Psoas muscle (tissue), 8 donors: ENCODE data around the gene CHRND. TPM values are rescaled to one million over a fixed set of nuclear protein-coding genes. Genes with fewer than 3 reads are reported as not detected.

Source experiments
- ATAC-seq, 4 donors: fragments of 200-7000 bp; cut with Tn5 transposase; one replicate each; pipeline ENCODE4 v1.9.1; 2020; ENCODE audit warnings: moderate library complexity in 3 of 4, mild to moderate bottlenecking in 2 of 4
- DNase-seq, 2 donors: peaks; one replicate each; pipeline ENCODE4 v3.0.0-alpha.2; 2020
- H3K27ac ChIP-seq: fragments of 200-600 bp; one replicate; pipeline ENCODE4 v1.8.0; 2022
- H3K27me3 ChIP-seq, 3 donors: fragments of 200-600 bp in 1 of 3; one replicate each; pipeline versions ENCODE4 v1.6.1 to v1.8.0; 2013 to 2022; ENCODE audit warnings: low read length in 2 of 3, mild to moderate bottlenecking in 2 of 3, moderate library complexity in 1 of 3; ENCODE audit not compliant: insufficient read depth in 3 of 3
- H3K36me3 ChIP-seq, 2 donors: fragments of 200-600 bp in 1 of 2; one replicate each; pipeline versions ENCODE4 v1.6.1 to v1.8.0; 2013 to 2022; ENCODE audit warnings: low read depth in 1 of 2, mild to moderate bottlenecking in 1 of 2, moderate library complexity in 1 of 2; ENCODE audit not compliant: insufficient read depth in 1 of 2
- H3K4me1 ChIP-seq: fragments of 200-600 bp; one replicate; pipeline ENCODE4 v1.8.0; 2022
- H3K4me3 ChIP-seq: fragments of 200-600 bp; one replicate; pipeline ENCODE4 v1.8.0; 2022; ENCODE audit warnings: mild to moderate bottlenecking
- H3K9me3 ChIP-seq: fragments of 200-600 bp; one replicate; pipeline ENCODE4 v1.8.0; 2022
- WGBS, 3 donors: extraction: QIAGEN DNeasy Blood & Tissue Kit; methylation state at CpG; one replicate each; pipeline versions ENCODE4 v1.1.6 to v1.1.7; 2013; 5-methylcytosine and 5-hydroxymethylcytosine counted together
- intact Hi-C, 2 donors: fragments of 100-400 bp; cut with DNase I; formaldehyde crosslinking; loops; one replicate each; pipeline versions ENCODE4 v1.11.0 to v1.14.2; 2022
- polyA plus RNA-seq, 3 donors: library from polyadenylated mRNA; stranded (reverse); fragments of 200-250 nt; gene quantifications; one replicate each; pipeline ENCODE4 v1.2.3, GENCODE V29; 2013
- total RNA-seq, 4 donors: library from RNA; stranded (reverse); fragmentation: NEBNext Ultra II Directional in 2 of 4; extraction: Animal tissue kit (Norgen Biotek cat#: 25700) in 2 of 4; gene quantifications; one replicate each; pipeline versions ENCODE4 v1.2.1 to v1.2.4, GENCODE V29; 2021 to 2023
- TF ChIP-seq, protein P1 (sequence below): fragments of 200-600 bp; IDR thresholded peaks from one replicate; pipeline ENCODE4 v1.8.0; 2022; ENCODE audit warnings: antibody characterized with exemption
- donor health status: healthy with polysubstance abuse.
- donor health status: DM: no; HTN: no; CAD: no; lungs with moderate emphysema.
- donor health status: Bipolar disorder and iron deficiency.
- donor health status: healthy.
- donor health status: DM: yes; HTN: yes; CAD: no.
- donor health status: DM: no; HTN: no; CAD: no.
- donor health status: DM: no; HTN: no; CAD: no.
- donor health status: DM: yes; HTN: yes; CAD: no.

Gene CHRND
- total and polyA plus RNA-seq, 7 donors: 6.5 to 300 (median 58.8) TPM

DNA sequence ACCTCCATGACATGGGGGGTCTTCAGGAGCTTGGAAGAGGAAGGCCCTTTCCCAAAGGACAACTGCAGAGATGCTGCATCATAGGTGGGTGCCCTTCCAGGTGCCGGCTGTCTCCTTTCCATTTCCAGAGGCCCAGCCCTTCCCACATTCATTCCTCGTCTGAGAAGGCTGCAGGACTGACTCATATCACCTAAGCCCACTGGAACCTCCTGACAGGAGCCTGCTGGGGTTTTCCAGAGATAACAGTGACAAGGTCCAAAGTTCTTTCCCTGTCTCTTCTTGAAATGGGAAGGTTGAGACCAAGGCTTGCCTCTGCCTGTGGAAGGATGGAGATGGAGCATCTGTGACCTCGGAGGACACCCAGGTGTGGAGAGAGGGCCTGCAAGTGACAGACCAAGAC lies 9.4 kb upstream of the CHRND start:
- ATAC-seq (no peak), DNase-seq (no peak)
- 89 to 92% (median 92%) methylated on average over 3 of the region's 3 CpGs for WGBS, 3 donors
- no peaks in the 10 kb centered on the region for H3K27me3 ChIP-seq
- peaks cover 13% of the 10 kb centered on the region for H3K4me1 ChIP-seq
- H3K9me3 ChIP-seq: no peaks in the 10 kb centered on the region
- H3K36me3 ChIP-seq: no peaks in the 10 kb centered on the region
- H3K4me3 ChIP-seq: no peak overlapping the region
- intact Hi-C loops: loop anchor here in 1 of 2 donors (5.0 to 10.0 kb wide), 2 partner anchors 59 to 592 kb away; partner anchors contain the start of genes ALPI and NPPC
- no peak overlapping the region for H3K27ac ChIP-seq
- TF ChIP-seq, protein P1, sequence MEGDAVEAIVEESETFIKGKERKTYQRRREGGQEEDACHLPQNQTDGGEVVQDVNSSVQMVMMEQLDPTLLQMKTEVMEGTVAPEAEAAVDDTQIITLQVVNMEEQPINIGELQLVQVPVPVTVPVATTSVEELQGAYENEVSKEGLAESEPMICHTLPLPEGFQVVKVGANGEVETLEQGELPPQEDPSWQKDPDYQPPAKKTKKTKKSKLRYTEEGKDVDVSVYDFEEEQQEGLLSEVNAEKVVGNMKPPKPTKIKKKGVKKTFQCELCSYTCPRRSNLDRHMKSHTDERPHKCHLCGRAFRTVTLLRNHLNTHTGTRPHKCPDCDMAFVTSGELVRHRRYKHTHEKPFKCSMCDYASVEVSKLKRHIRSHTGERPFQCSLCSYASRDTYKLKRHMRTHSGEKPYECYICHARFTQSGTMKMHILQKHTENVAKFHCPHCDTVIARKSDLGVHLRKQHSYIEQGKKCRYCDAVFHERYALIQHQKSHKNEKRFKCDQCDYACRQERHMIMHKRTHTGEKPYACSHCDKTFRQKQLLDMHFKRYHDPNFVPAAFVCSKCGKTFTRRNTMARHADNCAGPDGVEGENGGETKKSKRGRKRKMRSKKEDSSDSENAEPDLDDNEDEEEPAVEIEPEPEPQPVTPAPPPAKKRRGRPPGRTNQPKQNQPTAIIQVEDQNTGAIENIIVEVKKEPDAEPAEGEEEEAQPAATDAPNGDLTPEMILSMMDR: no peak

DNA sequence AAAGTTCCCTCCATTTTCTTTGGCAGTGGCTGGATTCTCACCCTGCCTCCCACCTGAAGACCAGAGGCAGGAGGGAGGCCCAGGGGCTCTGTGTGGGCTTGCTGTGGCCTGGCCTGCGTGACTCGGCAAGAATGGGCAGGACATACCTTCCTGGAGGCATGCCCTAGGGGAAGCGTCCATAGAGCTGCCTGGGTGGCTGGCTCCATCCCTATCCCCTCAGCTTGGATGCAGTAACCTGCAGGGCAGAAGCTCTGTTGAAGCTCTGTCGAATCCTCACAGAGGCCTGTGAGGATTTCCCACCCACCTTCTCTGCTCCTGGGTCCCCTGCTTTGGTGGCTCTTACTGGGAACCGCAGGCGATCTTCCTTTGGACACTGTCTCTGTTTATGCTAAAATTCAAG lies 7.1 kb upstream of the CHRND start:
- 73 to 83% (median 78%) methylated on average over 6 of the region's 6 CpGs for WGBS, 3 donors

DNA sequence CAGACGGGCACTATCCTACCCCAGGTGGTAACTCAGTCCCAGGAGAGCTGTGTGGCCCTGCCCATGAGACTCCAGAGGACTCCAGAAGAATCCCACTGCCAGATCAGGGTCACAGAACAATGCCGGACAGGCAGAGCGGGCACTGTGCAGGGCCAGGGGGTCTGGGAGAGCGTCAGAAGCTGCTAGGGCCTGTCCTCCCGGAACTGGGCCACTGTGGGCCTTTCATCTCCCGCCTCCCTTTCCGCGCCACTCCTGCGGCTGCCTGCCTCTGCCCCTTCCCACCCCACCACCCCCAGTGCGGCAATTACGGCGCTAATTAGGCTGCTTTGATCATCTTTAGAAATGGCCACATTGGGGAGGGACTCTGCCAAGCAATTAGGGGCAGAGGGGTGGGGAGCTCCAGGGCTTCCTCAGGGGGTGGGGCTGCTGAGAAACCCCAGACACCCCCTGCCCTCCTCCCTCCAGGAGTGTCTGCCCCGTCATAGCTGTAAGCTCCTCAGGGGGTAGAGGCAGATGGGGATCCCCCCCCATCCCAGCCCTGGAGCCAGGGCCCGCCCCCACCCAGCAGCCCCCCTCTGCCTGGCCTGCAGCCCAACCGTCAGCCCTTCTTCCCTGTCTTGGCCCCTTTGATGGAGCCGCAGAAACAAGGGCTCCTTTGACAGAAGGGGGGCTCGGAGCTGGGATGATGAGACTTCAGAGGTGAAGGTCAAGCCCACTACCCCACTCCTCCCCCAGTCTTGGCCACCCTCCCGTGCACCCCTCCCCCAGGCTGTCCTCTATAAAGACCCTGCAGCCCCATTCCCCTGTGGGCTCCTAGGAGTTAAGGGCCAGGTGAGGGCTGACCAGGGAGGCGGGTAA lies 6.2 kb upstream of the CHRND start, which contains the start of gene PRSS56:
PRSS56 (plus strand) TSS at position 808 of the 858 bp plus-strand sequence. CDS start 211 bp downstream, outside the sequence.
- TF ChIP-seq, protein P1: no peak
- Histone ChIP-seq H3K4me1 (peaks cover 29% of the 10 kb centered on the region), H3K27ac (no peak within 1 kb of the TSS), H3K36me3 (no peaks in the 10 kb centered on the region), H3K27me3 (peaks cover 0 to 12% (median 0%) of the 10 kb centered on the region in 3 donors), H3K4me3 (no peak within 1 kb of the TSS), H3K9me3 (no peaks in the 10 kb centered on the region)
- ATAC-seq (no peak), DNase-seq (no peak)
- intact Hi-C loops: loop anchor here (2.0 to 10.0 kb wide), 6 partner anchors 63 to 613 kb away; partner anchors contain the start of genes ALPI (in 1 of the 2) and NPPC (in 1 of the 2)
- 65 to 74% (median 73%) methylated on average over 16 to 19 of the region's 19 CpGs for WGBS, 3 donors

More for the DNA sequence above, 7.1 kb upstream of the CHRND start:
- intact Hi-C loops: loop anchor here in 1 of 2 donors (5.0 to 10.0 kb wide), 2 partner anchors 62 to 594 kb away; partner anchors contain the start of genes ALPI and NPPC
- H3K9me3 ChIP-seq: no peaks in the 10 kb centered on the region
- ATAC-seq (no peak), DNase-seq (no peak)
- H3K4me1 ChIP-seq: peaks cover 31% of the 10 kb centered on the region
- no peak overlapping the region for H3K27ac ChIP-seq
- TF ChIP-seq, protein P1: no peak
- no peaks in the 10 kb centered on the region for H3K36me3 ChIP-seq
- H3K4me3 ChIP-seq: no peak overlapping the region
- peaks cover 0 to 10% (median 0%) of the 10 kb centered on the region in 3 donors for H3K27me3 ChIP-seq

DNA sequence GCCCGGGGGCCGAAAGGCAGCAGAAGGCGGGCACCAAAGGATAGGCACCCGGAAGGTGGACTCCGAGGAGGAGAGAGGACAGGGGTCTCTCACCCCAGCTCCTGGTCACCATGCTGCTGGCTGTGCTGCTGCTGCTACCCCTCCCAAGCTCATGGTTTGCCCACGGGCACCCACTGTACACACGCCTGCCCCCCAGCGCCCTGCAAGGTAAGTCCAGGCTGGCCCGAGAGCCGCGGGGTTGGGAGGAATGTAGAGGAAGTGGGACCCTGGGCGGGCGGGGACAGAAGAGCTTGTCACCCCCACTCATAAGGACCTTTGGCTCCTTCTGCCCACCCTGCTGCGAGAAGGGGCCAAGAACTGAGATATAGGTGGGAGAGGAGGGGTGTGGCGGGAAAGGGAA lies 5.5 kb upstream of the CHRND start:
- 77 to 84% (median 82%) methylated on average over 15 of the region's 15 CpGs for WGBS, 3 donors
- TF ChIP-seq, protein P1: no peak
- ATAC-seq: no peak
- H3K27me3 ChIP-seq: peaks cover 0 to 12% (median 0%) of the 10 kb centered on the region in 3 donors
- H3K27ac ChIP-seq: no peak overlapping the region
- DNase-seq: no peak
- no peaks in the 10 kb centered on the region for H3K9me3 ChIP-seq
- no peaks in the 10 kb centered on the region for H3K36me3 ChIP-seq
- H3K4me1 ChIP-seq: peaks cover 31% of the 10 kb centered on the region
- H3K4me3 ChIP-seq: no peak overlapping the region
- intact Hi-C loops: loop anchor here in 1 of 2 donors (2.0 to 5.0 kb wide), 4 partner anchors 74 to 613 kb away; no protein-coding TSS in a partner anchor
